GM23338 (cell line): ENCODE results near the gene LHX4. TPM values are rescaled to one million over a fixed set of nuclear protein-coding genes. Genes with fewer than 3 reads are reported as not detected.

Source experiments
- ATAC-seq: fragments of 200-7000 bp; cut with Tn5 transposase; 3 replicates; pipeline ENCODE4 v1.9.1; 2020
- DNase-seq: peaks from one replicate; pipeline ENCODE4 v3.0.0-alpha.2; 2015; ENCODE audit warnings: low spot score
- H2AFZ ChIP-seq: fragments of 200-600 bp; sonication (generic); 2 replicates; pipeline ENCODE4 v1.8.0; 2016; ENCODE audit warnings: antibody characterized with exemption, mild to moderate bottlenecking, moderate library complexity
- H3F3A ChIP-seq: fragments of 200-600 bp; sonication (generic); replicated peaks from 2 replicates; pipeline ENCODE4 v1.8.0; 2017; ENCODE audit warnings: antibody characterized with exemption, mixed run types, low read depth
- H3K27ac ChIP-seq: fragments of 200-600 bp; sonication (generic); 2 replicates; pipeline ENCODE4 v1.6.1; 2016; ENCODE audit warnings: low read depth
- H3K27me3 ChIP-seq: fragments of 200-600 bp; sonication (generic); 2 replicates; pipeline ENCODE4 v1.8.0; 2016; ENCODE audit warnings: mild to moderate bottlenecking, mixed run types, moderate library complexity; ENCODE audit not compliant: insufficient read depth
- H3K36me3 ChIP-seq: fragments of 200-600 bp; sonication (generic); 2 replicates; pipeline ENCODE4 v1.8.0; 2016; ENCODE audit warnings: mild to moderate bottlenecking; ENCODE audit not compliant: insufficient read depth
- H3K4me1 ChIP-seq: fragments of 200-600 bp; sonication (generic); 2 replicates; pipeline ENCODE4 v1.8.0; 2016; ENCODE audit warnings: mild to moderate bottlenecking, moderate library complexity; ENCODE audit not compliant: insufficient read depth
- H3K4me2 ChIP-seq: fragments of 200-600 bp; sonication (generic); 2 replicates; pipeline ENCODE4 v1.7.1; 2017; ENCODE audit warnings: mixed run types
- H3K4me3 ChIP-seq: fragments of 200-600 bp; sonication (generic); 2 replicates; pipeline ENCODE4 v1.6.1; 2016; ENCODE audit warnings: mixed run types
- H3K79me2 ChIP-seq: fragments of 200-600 bp; sonication (generic); replicated peaks from 2 replicates; pipeline ENCODE4 v1.8.0; 2017; ENCODE audit warnings: mild to moderate bottlenecking; ENCODE audit not compliant: insufficient read depth
- H3K9me2 ChIP-seq: fragments of 200-600 bp; sonication (generic); 2 replicates; pipeline ENCODE4 v1.8.0; 2017; ENCODE audit not compliant: insufficient read depth
- H4K20me1 ChIP-seq: fragments of 200-600 bp; sonication (generic); replicated peaks from 2 replicates; pipeline ENCODE4 v1.8.0; 2017; ENCODE audit warnings: mild to moderate bottlenecking; ENCODE audit not compliant: insufficient read depth
- H3K27ac Mint-ChIP-seq: 2 replicates; pipeline ENCODE4 v1.8.0; 2020; ENCODE audit warnings: inconsistent platforms, mild to moderate bottlenecking, moderate library complexity, mixed read lengths
- H3K27me3 Mint-ChIP-seq: 3 replicates; pipeline ENCODE4 v1.8.0; 2022; ENCODE audit warnings: low read depth, mild to moderate bottlenecking, moderate library complexity, mixed read lengths, inconsistent platforms; ENCODE audit not compliant: insufficient read depth, poor library complexity
- H3K36me3 Mint-ChIP-seq: 3 replicates; pipeline ENCODE4 v1.8.0; 2021; ENCODE audit warnings: low read depth, mild to moderate bottlenecking, inconsistent platforms, moderate library complexity, mixed read lengths
- H3K4me1 Mint-ChIP-seq: 3 replicates; pipeline ENCODE4 v1.8.0; 2020; ENCODE audit warnings: mild to moderate bottlenecking, inconsistent platforms, mixed read lengths
- H3K4me3 Mint-ChIP-seq: 3 replicates; pipeline ENCODE4 v1.8.0; 2021; ENCODE audit warnings: moderate library complexity, mild to moderate bottlenecking, inconsistent platforms, mixed read lengths
- H3K9me3 Mint-ChIP-seq: 3 replicates; pipeline ENCODE4 v1.8.0; 2020; ENCODE audit warnings: moderate library complexity, mild to moderate bottlenecking, inconsistent platforms, mixed read lengths
- CREB1 ChIP-seq: fragments of 250-450 bp; sonication (Bioruptor Pico); IDR thresholded peaks from 2 replicates; pipeline ENCODE4 v1.5.0; 2020; ENCODE audit warnings: low read depth, mild to moderate bottlenecking, moderate library complexity
- CTCF ChIP-seq, 2 experiments: fragments of 200-600 bp in 1 of 2; sonication (generic) in 1 of 2; conservative IDR thresholded peaks; 2 replicates each; pipeline versions ENCODE4 v1.5.1 to v1.6.1; 2016 to 2017; ENCODE audit warnings: antibody characterized with exemption in 2 of 2, low read depth in 2 of 2, mild to moderate bottlenecking in 2 of 2, moderate library complexity in 1 of 2
- ETS1 ChIP-seq: IDR thresholded peaks from 2 replicates; pipeline ENCODE4 v1.6.1; 2016; ENCODE audit warnings: antibody characterized with exemption
- EZH2 ChIP-seq: fragments of 200-600 bp; sonication (generic); IDR thresholded peaks from one replicate; pipeline ENCODE4 v1.8.0; 2017; ENCODE audit warnings: antibody characterized with exemption, mild to moderate bottlenecking, low read depth; ENCODE audit not compliant: unreplicated experiment
- EZH2phosphoT487 ChIP-seq: fragments of 200-600 bp; sonication (generic); IDR thresholded peaks from one replicate; pipeline ENCODE4 v1.8.1; 2018; ENCODE audit warnings: antibody characterized with exemption; ENCODE audit not compliant: unreplicated experiment
- JUNB ChIP-seq: IDR thresholded peaks from one replicate; pipeline ENCODE4 v1.6.1; 2016; ENCODE audit warnings: antibody characterized with exemption; ENCODE audit not compliant: unreplicated experiment
- NANOG ChIP-seq: IDR thresholded peaks from 2 replicates; pipeline ENCODE4 v1.6.1; 2016; ENCODE audit warnings: antibody characterized with exemption, borderline replicate concordance
- POLR2AphosphoS5 ChIP-seq: IDR thresholded peaks from 2 replicates; pipeline ENCODE4 v1.6.1; 2016; ENCODE audit warnings: antibody characterized with exemption, low read depth
- REST ChIP-seq: IDR thresholded peaks from one replicate; pipeline ENCODE4 v1.6.1; 2018; ENCODE audit warnings: antibody characterized with exemption; ENCODE audit not compliant: unreplicated experiment
- STAT1 ChIP-seq: IDR thresholded peaks from one replicate; pipeline ENCODE4 v1.6.1; 2016; ENCODE audit warnings: antibody characterized with exemption; ENCODE audit not compliant: unreplicated experiment
- ZNF114 ChIP-seq: fragments of 250-450 bp; sonication (Bioruptor Pico); IDR thresholded peaks from 2 replicates; pipeline ENCODE4 v1.5.0; 2020; ENCODE audit warnings: mild to moderate bottlenecking, moderate library complexity
- ZNF331 ChIP-seq: fragments of 250-450 bp; sonication (Bioruptor Pico); IDR thresholded peaks from 2 replicates; pipeline ENCODE4 v1.5.0; 2020; ENCODE audit warnings: low read depth, mild to moderate bottlenecking, moderate library complexity
- ZNF462 ChIP-seq: fragments of 250-450 bp; sonication (Bioruptor Pico); IDR thresholded peaks from 2 replicates; pipeline ENCODE4 v1.5.0; 2020; ENCODE audit warnings: mild to moderate bottlenecking, moderate library complexity
- polyA plus RNA-seq: library from polyadenylated mRNA; unstranded; fragments of >200 nt; fragmentation: Nextera tagmentation; extraction: Ambion mirVana; gene quantifications from 2 replicates; pipeline ENCODE4 v1.2.1, GENCODE V29; 2016
- total RNA-seq: library from RNA; depleted of rRNA; stranded (reverse); fragments of >200 nt; shearing (Covaris generic); gene quantifications from 2 replicates; pipeline ENCODE4 v1.2.3, GENCODE V29; 2014

Gene LHX4
- total and polyA plus RNA-seq, 2 experiments from 2014 or later = 1.4 to 2.5 TPM

- Histone ChIP-seq H3K9me2 (no peaks in the 10 kb centered on the region), H3K79me2 (no peaks in the 10 kb centered on the region), H3K27me3 (peaks cover 52% of the 10 kb centered on the region), H3F3A (peaks cover 12% of the 10 kb centered on the region), H4K20me1 (no peaks in the 10 kb centered on the region; the same call in 1 of the 2 replicates), H3K4me2 (no peak overlapping the region), H3K27ac (no peak overlapping the region), H3K36me3 (no peaks in the 10 kb centered on the region), H3K4me3 (no peak overlapping the region), H3K4me1 (peaks cover 24% of the 10 kb centered on the region; the same call in 1 of the 2 replicates), H2AFZ (no peak overlapping the region)
- TF ChIP-seq EZH2 (no peak), CTCF (conservative IDR thresholded peaks at IDR 0.05; ENCODE audit: low read depth in 2 of 2) (no peak), POLR2AphosphoS5 (no peak), REST (no peak), CREB1 (CRISPR knock-in tag) (no peak), ETS1 (no peak), NANOG (no peak), ZNF462 (no peak), JUNB (no peak), STAT1 (no peak), EZH2phosphoT487 (no peak), ZNF331 (CRISPR knock-in tag) (no peak), ZNF114 (CRISPR knock-in tag) (no peak)
- H3K9me3 Mint-ChIP-seq = peaks cover 7% of the 10 kb centered on the region
- peaks cover 31% of the 10 kb centered on the region for H3K27me3 Mint-ChIP-seq
- no peak overlapping the region for H3K4me3 Mint-ChIP-seq
- no peak for ATAC-seq
- H3K36me3 Mint-ChIP-seq = no peaks in the 10 kb centered on the region; the same call in 2 of the 3 replicates
- no peak overlapping the region for H3K27ac Mint-ChIP-seq
- H3K4me1 Mint-ChIP-seq = peaks cover 21% of the 10 kb centered on the region
- DNase-seq = no peak
Measured at GRCh38 chr1:180224902-180225301, 5.2 kb upstream of the LHX4 start.
